ENCODE measurements around the gene NFE2L3.
"Not testable (repeated sequence)": the region's sequence is repeated elsewhere in the genome, so short reads cannot be mapped to it uniquely, and the experiment has no call there.

The NFE2L3 gene

DNA sequence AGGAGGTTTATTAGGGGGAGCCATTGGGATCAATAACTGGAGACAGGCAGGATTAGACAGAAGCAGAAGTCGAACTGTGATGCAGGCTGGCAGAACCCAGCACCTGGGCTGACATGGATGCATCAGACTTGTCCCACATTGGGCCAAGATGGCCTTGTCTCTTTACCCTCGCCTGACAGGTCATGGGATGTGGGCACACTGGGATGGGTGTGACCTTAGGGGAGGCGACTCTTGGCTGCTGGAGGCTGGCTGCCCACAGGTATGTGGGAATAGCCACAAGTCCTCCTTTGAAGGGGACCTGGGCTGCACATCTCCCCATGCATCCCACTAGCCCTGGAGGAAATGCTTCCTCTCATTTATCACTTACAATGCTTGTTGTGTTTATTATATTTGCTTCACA lies 17.3 kb downstream of the NFE2L3 start:
- no peak for DNase-seq

DNA sequence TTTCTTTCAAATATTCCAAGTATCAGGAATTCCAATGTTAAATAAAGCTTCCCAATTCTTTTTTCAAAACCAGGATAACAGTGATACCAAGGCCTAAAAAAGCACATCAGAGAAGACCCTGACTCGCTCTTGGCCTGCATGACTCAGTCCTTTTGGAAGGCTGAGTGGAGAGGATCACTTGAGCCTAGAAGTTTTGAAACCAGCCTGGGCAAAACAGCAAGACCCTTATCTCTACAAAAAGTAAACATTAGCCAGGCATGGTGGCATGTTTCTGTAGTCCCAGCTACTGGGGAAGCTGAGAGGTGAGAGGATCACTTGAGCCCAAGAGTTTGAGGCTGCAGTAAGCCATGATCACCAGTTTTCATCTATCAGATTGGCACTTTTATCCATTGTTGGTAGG lies 18.7 kb downstream of the NFE2L3 start:
- DNase-seq, result no peak

DNA sequence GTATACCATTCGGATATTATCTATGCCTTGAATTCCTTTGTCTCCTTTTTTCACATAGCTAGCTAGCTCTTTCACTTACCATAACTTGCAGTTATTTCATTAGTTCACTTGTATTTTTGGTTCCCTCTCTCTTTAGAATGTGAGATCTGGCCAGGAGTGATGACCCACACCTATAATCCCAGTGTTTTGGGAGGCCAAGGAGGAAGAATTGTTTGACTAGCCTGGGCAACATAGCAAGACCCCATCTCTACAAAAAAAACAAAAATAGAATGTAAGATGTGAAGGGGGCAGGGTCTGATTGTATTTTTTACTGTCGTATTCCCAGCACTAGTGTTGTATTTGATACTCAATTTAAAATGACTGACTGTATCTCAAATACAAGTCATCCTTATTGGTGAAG lies 19.6 kb downstream of the NFE2L3 start:
- no peak for DNase-seq

DNA sequence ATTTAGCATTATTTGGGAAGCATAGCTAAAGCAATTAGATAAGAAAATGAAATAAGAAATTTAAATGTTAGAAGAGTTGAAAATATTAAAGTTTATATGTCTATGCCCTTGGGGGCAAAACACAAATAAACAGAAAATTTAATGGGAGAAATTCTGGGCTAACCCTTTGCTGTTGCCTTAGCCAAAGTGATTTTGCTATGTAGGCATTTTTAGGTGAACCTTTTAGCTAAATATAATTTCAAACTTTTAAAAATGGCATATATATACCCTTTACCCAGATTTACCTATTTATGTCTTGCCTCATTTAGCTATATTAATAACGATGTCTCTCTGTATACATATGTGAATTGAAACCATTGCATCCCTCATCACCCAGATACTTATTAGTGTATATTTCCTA lies 20.1 kb downstream of the NFE2L3 start:
- DNase-seq, result no peak

GRCh38 chr7:26175903-26176302 lies 23.9 kb downstream of the NFE2L3 start:
- not testable (repeated sequence) for DNase-seq

DNA sequence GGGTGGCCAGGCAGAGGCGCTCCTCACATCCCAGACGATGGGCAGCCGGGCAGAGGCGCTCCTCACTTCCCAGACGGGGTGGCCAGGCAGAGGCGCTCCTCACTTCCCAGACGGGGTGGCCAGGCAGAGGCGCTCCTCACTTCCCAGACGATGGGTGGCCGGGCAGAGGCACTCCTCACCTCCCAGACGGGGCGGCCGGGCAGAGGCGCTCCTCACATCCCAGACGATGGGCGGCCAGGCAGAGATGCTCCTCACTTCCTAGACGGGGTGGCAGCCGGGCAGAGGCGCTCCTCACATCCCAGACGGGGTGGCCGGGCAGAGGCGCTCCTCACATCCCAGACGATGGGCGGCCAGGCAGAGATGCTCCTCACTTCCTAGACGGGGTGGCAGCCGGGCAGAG lies 24.7 kb downstream of the NFE2L3 start:
- DNase-seq, result not testable (repeated sequence)

- DNase-seq, result not testable (repeated sequence)
Observed at GRCh38 chr7:26177269-26177668, 25.3 kb downstream of the NFE2L3 start.

- DNase-seq, result no peak
Observed at GRCh38 chr7:26178272-26178960, 26.4 kb downstream of the NFE2L3 start.

- DNase-seq, result no peak
Observed at GRCh38 chr7:26179422-26179821, 27.4 kb downstream of the NFE2L3 start.

- DNase-seq, result no peak
Observed at GRCh38 chr7:26179826-26180497, 28.0 kb downstream of the NFE2L3 start.

- DNase-seq, result no peak
Observed at GRCh38 chr7:26180792-26181198, 28.8 kb downstream of the NFE2L3 start.

- no peak for DNase-seq
Observed at GRCh38 chr7:26181474-26182227, 29.7 kb downstream of the NFE2L3 start.

GRCh38 chr7:26182283-26182682 lies 30.3 kb downstream of the NFE2L3 start:
- no peak for DNase-seq

DNA sequence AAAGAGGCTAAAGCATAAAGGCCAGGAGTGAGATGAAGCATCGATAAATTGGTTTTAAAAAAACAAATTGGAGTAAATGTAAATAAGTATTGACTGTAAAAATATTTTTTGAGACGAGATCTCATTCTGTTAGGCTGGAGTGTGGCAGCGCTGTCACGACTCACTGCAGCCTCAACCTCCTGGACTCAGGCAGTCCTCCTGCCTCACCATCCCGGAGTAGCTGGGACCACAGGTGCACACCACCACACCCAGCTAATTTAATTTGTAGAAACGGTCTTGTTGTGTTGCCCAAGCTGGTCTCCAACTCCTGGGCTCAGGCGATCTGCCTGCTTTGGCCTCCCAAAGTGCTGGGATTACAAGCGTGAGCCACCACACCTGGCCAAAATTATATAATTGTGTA lies 30.7 kb downstream of the NFE2L3 start:
- DNase-seq, result no peak

DNA sequence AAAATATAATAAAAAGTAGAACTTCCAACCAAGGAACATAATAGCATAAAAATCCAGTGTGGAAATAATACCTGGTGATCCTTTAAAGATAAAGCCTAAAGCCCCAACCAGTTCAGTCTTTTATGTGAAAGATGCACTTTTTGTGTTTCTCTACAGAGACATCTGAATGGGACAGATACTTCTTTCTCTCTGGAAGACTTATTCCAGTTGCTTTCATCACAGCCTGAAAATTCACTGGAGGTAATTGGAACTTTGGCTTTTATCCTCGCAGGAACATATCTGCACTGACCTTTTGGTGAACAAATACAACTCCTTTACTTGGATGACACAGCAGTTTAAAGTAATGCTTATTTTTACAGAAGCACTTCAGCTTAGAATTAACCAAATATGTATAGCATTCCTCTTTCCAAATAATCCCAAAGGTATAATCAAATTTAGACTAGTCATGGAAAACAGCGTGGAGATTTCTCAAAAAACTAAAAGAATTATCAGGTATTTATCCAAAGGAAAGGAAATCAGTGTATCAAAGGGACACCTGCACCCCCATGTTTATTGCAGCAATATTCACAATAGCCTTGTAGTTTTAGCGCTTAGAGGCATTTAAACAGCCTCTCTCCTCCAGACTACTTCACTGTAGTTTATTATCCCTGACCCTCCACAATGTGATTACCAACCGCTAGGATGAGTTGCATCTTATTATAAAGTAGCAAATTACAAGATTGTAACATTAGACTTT lies 31.7 kb downstream of the NFE2L3 start:
- DNase-seq, result no peak

GRCh38 chr7:26184281-26185101 lies 32.5 kb downstream of the NFE2L3 start:
- DNase-seq, result not testable (repeated sequence)

DNA sequence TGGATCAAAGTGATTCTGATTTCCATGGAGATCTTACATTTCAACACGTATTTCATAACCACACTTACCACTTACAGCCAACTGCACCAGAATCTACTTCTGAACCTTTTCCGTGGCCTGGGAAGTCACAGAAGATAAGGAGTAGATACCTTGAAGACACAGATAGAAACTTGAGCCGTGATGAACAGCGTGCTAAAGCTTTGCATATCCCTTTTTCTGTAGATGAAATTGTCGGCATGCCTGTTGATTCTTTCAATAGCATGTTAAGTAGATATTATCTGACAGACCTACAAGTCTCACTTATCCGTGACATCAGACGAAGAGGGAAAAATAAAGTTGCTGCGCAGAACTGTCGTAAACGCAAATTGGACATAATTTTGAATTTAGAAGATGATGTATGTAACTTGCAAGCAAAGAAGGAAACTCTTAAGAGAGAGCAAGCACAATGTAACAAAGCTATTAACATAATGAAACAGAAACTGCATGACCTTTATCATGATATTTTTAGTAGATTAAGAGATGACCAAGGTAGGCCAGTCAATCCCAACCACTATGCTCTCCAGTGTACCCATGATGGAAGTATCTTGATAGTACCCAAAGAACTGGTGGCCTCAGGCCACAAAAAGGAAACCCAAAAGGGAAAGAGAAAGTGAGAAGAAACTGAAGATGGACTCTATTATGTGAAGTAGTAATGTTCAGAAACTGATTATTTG lies 33.3 kb downstream of the NFE2L3 start:
- DNase-seq, result no peak

GRCh38 chr7:26185844-26186180 lies 33.8 kb downstream of the NFE2L3 start:
- no peak for DNase-seq

DNA sequence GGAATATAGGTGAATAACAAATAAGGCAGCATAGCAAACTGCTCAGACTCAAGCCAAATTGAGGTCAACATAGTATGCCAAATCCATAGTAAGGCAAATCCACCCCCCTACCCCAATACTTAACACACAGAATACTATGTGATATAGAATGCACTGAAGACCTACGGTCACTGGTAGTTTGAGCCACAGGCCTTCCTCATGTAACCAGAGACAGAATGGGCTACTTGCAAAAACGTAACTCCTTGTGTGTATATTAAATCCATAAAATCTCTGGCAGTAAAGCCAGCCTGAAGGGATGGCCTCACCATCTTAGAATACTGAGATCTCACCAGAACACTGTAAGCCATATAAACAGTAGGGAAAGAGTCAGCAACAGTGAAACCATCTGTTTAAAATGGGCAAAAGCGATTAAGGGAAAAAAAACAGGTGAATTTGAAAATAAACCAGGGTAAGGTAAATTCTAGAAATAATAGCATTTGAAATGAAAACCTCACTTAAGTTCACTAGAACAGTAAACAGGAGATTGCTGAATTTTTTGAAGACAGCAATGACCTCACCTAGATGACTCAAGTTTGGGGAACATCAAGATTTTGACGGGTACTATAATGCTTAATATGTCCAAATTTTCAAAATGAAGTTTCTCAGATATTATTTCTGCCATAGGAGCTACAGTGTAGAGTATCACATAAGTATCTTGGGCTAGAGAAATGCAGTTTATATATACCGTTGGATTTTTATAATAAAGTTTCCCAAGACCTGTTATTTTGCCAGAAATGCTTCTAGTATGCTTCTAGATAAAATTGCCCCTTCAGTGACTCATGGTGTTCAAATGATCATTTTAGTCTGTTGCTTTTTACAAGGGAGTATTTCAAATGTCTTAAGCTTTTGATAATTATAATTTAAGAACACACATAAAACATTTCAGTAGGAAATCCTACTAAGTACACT lies 34.6 kb downstream of the NFE2L3 start:
- DNase-seq, result no peak

DNA sequence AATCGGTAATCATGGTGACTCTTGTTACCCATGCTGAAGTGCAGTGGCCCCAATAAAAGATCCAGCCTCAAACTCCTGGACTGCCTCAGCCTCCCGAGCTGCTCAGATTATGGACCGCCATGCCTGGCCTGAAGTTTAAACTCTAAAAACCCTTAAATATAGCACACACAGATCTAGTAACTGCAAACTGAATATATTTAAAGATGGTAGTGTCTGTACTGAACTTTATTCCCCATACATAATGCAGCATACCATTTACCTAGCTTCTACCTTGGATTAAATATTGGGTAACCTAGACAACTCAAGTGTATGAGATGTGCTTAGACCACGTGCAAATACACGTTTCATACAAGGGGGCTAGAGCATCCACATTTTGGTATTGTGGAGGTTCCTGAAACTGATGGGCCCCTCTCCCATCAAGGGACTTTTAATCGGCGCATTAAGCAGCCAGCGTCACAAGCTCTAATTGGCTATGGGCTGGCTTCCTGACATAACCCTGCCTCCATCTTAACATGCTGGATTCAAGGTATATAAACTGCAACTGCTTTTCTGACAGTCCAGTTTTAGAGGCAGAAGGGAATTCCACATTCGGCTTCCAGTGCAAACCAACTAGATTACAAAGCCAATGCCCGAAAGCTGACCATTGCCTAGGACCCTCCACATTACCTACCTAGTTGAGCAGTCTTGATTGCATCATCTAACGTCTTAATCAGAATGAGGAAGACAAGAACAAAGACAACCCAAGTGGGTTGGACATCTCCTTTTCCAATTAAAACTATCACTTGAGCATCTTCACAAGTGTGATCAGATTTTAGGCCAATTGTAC lies 35.6 kb downstream of the NFE2L3 start:
- DNase-seq, result no peak

Data from NCI-H1930 (cell line).